Measurements from ENCODE around the gene LRP1. TPM values are rescaled to one million over a fixed set of nuclear protein-coding genes. Genes with fewer than 3 reads are reported as not detected.

Gene LRP1
- total RNA-seq, 1 donor from 2014 or later: 760 TPM

DNA sequence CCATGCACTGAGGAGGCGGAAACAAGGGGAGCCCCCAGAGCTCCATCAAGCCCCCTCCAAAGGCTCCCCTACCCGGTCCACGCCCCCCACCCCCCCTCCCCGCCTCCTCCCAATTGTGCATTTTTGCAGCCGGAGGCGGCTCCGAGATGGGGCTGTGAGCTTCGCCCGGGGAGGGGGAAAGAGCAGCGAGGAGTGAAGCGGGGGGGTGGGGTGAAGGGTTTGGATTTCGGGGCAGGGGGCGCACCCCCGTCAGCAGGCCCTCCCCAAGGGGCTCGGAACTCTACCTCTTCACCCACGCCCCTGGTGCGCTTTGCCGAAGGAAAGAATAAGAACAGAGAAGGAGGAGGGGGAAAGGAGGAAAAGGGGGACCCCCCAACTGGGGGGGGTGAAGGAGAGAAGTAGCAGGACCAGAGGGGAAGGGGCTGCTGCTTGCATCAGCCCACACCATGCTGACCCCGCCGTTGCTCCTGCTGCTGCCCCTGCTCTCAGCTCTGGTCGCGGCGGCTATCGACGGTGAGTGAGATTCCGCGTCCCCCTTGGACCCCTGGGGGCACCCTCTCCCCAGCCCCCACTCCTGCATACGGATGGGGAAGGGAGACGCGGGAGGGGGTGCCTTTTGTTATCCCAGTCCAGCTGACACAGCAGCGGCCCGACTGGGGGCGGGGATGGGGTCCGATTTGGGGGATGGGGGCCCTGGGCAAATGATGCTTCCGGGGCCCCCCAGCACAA, 400 bp downstream of the LRP1 start:
- DNase-seq (ENCODE audit: low spot score) (no peak), ATAC-seq (peak; percentile 0)
- intact Hi-C loops (cut with DNase I): no loop called here

DNA sequence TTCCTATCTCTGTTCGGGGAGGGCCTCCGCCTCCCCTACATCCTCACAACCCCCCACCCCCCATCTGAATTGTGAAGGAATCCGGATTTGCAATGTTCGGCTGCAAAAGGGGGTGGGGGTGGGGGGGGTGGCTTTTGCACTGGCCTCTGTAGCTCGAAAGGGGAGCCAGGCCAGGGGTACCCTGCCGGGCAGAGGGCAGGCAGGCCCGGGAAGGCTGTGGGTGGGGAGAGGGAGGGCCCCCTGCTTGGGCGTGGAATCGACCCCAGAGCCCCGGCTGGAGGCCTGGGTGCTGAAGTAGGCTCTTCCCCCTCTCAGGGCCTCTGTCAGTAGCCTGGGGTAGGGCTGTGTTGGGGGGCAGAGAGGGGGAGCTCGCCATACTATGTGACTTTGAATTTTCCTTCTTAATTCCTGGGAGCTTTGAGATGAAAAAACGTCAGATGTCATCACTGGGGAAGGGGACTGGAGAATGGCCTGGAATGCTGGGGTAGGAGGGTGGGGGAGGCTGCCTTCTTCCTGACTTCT, 1.1 kb downstream of the LRP1 start:
- DNase-seq (ENCODE audit: low spot score) (no peak), ATAC-seq (no peak)
- intact Hi-C loops (cut with DNase I): no loop called here

DNA sequence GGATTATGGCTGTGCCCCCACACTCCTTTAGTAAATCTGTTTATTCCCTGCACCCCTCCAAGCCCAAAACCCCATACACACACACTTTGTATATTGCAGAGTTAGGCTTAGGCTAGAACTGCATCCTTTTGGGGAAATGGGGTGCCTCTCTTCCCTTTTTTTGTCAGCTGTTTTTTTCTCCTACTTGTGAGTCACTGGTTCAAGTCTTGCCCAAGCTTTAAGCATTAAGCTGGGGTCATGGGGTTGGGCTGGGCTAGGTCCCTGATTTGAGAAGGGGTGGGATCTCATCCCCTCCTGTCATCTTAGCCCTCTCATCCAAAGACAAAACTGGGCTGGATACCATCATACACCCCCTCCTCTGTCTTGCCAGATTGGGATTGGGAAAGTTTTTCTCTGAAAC, 1.6 kb downstream of the LRP1 start:
- intact Hi-C loops (cut with DNase I): loop anchor here (5.0 kb wide), 1 partner anchor 47 kb away; no protein-coding TSS in a partner anchor
- ATAC-seq (no peak), DNase-seq (ENCODE audit: low spot score) (no peak)

DNA sequence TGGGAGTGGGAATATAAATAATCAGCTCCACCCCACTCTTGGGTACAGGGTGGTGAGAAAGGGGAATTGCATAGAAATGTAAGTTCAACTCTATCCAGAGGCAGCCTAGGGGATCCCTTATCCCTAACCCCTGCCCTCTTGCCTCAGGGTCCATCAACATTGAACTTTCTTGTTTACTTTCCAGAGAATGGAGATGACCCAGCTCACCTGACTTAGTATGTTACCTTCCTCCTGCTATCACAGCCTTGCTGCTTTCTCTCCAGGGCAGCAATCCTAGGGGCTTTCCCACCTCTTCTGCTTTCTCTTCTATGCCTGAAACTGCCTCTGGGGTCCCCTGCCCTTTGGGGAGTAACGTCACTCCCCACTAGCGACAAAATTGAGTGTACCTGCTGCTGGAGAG, 2.7 kb downstream of the LRP1 start:
- intact Hi-C loops (cut with DNase I): loop anchor here (5.0 kb wide), 1 partner anchor 46 kb away; no protein-coding TSS in a partner anchor
- DNase-seq (ENCODE audit: low spot score) (no peak), ATAC-seq (no peak)

DNA sequence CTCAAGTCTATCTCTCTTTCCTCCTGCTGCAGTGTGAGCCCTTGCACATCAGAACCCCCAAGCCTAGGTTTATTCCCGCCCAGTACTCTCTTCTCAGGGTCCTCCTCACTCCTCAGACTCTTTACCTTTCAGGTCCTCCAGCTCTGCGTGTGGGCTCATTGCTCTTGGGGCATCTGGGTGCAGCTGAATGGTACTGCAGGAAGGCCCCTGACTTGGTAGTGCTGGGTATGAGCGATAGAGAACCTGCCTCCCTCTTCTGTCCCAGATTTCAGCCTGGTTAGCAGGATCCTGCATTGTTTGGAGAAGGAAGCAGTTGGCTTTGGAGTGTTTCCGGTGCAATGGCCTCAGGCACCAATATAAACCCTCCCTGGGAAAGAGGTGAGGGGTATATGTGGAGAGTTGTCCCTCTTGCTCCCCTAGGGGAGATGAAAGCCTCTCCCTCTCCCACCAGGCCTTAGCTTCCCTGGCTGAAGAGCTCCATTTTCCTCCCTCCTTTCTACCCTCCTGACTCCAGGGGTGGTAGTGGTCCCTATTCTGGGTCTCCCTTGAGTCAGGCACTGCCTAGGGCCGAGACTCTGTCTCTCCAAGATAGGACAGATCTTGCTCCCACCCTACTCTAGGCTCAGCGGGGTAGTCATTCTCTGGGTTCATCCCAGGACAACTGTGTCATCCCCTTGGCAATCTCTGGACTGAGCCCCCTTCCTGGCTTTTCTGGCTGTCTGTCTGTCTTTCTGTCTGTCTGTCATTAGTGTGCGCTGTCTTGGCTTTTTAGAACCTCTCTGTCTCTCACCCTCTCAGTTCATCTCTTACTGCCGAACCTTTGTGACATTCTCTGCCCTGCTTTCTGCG, 3.8 kb downstream of the LRP1 start:
- ATAC-seq (no peak), DNase-seq (ENCODE audit: low spot score) (no peak)
- intact Hi-C loops (cut with DNase I): loop anchor here (5.0 kb wide), 1 partner anchor 45 kb away; no protein-coding TSS in a partner anchor

GRCh38 chr12:57133013-57133569, 4.8 kb downstream of the LRP1 start:
- DNase-seq (ENCODE audit: low spot score) (no peak), ATAC-seq (no peak)
- intact Hi-C loops (cut with DNase I): loop anchor here (5.0 kb wide), 1 partner anchor 44 kb away; no protein-coding TSS in a partner anchor

GRCh38 chr12:57133916-57134315, 5.6 kb downstream of the LRP1 start:
- ATAC-seq (peak; percentile 11), DNase-seq (ENCODE audit: low spot score) (no peak)
- intact Hi-C loops (cut with DNase I): loop anchor here (5.0 kb wide), 1 partner anchor 43 kb away; no protein-coding TSS in a partner anchor

GRCh38 chr12:57134949-57135348, 6.7 kb downstream of the LRP1 start:
- intact Hi-C loops (cut with DNase I): loop anchor here (5.0 kb wide), 1 partner anchor 42 kb away; no protein-coding TSS in a partner anchor
- DNase-seq (ENCODE audit: low spot score) (no peak), ATAC-seq (no peak)

DNA sequence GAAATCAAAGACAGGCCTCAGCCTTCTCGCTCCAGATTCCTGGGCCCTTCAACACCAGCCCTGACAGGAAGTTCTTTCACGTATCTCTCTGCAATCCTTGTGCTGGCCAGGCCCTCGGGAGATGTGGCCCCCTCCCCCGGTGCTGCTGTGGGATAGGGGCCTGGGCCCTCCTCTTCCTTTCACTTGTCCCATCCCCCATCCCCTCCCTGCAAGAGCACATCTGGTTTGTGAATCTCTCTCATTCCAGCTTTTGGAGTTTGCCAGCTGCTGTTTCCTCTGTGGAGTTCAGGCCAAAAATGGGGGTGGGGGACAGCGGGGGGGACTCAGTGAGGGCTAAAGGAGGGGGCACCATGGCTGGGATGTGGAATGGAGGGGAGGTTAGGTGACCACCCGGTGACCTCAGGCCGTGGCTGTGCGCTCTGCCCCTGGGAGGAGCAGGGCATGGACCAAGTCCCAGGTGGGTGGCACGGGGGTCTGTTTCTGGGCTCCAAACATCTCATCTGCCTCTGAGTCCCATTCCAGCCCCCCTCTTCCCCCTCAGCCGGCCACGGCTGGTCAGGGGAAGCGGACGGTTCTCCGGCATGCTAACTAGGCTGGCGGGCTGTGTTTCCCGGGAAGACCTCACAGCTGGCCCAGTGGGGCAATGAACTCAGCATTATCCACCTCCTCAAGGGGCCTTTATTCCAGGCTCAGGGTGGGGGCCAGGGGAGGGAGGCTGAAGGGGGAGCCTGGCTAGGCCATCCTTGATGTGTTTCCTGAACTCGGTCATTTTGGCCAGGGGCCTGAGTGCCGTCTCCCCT, 7.4 kb downstream of the LRP1 start:
- intact Hi-C loops (cut with DNase I): no loop called here
- DNase-seq (ENCODE audit: low spot score) (peak; percentile 83), ATAC-seq (peak; percentile 74)

GRCh38 chr12:57138526-57139272, 10.4 kb downstream of the LRP1 start:
- DNase-seq (ENCODE audit: low spot score): peak; percentile 87
- intact Hi-C loops (cut with DNase I): no loop called here
- ATAC-seq: peak; percentile 80

GRCh38 chr12:57139796-57140649, 11.7 kb downstream of the LRP1 start:
- intact Hi-C loops (cut with DNase I): no loop called here
- ATAC-seq (no peak), DNase-seq (ENCODE audit: low spot score) (no peak)

DNA sequence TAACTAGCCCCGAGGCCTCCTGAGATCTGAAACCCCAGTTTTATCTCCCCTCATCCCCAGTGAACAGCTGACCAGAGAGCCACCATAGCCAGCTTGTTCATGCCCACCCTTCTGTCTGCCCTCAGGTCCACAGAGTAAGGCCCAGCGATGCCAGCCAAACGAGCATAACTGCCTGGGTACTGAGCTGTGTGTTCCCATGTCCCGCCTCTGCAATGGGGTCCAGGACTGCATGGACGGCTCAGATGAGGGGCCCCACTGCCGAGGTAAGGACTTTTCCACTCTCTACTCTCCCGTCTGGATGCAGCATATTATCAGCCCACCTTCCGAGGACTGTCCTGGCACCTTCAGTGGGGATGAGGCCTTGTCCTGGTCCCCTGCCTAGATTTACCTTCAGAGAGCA, 13.0 kb downstream of the LRP1 start:
- ATAC-seq: no peak
- no peak for DNase-seq (ENCODE audit: low spot score)
- intact Hi-C loops (cut with DNase I): no loop called here

DNA sequence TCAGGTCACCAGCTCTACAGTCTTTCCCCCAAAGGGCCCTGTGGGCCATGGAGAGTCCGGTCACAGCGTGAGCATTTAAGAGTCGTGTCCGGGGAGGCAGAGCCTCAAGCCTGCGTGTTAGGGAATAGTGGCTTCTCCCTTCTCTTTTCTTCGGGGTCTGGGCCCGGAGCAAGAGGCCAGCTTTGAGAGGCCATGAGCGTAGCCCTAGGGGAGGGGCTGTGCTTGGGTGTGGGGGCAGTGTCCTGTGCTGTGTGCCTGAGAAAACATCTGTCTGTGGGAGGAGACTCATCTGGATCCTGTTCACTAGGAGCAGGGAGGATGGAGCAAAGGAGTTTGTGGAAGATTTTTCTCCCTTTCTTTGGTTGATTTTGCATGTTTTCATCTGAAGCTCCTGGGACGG, 13.8 kb downstream of the LRP1 start:
- DNase-seq (ENCODE audit: low spot score): no peak
- intact Hi-C loops (cut with DNase I): no loop called here
- peak; percentile 55 for ATAC-seq

- no peak for DNase-seq (ENCODE audit: low spot score)
- ATAC-seq: no peak
- intact Hi-C loops (cut with DNase I): no loop called here
These were observed 14.4 kb downstream of the LRP1 start for GRCh38 chr12:57142727-57143126.

DNA sequence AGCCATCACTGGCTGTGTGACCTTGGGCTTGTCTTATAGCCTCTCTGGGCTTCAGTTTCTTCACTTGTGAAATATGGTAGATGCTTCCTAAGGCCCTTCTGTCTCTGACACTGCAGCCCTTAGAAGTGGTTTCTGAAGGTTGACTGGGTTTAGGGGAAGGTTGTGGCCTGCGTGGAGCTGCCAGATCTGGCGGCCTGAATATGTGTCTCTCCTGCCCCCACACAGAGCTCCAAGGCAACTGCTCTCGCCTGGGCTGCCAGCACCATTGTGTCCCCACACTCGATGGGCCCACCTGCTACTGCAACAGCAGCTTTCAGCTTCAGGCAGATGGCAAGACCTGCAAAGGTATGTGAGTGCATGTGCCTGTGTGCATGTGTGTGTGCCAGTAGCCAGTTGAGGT, 15.2 kb downstream of the LRP1 start:
- intact Hi-C loops (cut with DNase I): no loop called here
- ATAC-seq (no peak), DNase-seq (ENCODE audit: low spot score) (no peak)

GRCh38 chr12:57145460-57146059, 17.3 kb downstream of the LRP1 start:
- ATAC-seq: no peak
- DNase-seq (ENCODE audit: low spot score): no peak
- intact Hi-C loops (cut with DNase I): no loop called here

DNA sequence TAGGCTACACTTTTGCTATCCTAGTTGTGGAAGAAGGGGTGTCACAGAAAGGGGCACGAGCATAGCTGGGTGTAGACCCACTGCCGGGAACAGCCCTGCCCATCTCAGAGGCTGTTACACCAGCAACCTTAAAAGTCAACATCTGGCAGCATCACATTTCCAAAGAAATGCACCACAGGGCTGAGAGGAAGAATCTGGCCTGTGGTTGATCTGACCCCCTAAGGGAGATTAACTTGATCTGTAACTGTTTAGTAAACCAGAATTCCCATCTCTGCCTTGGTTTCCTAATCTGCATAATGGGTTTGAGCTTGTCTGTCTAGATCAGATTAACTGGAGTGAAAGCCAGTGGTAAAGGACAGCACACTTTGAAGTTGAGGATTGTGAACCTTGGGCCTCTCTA, 17.8 kb downstream of the LRP1 start:
- intact Hi-C loops (cut with DNase I): no loop called here
- DNase-seq (ENCODE audit: low spot score): no peak

More for the DNA sequence above, 17.8 kb downstream of the LRP1 start:
- no peak for ATAC-seq

Data from sciatic nerve (tissue), 2 donors.